ENCODE measurements around the gene POLG. TPM values are rescaled to one million over a fixed set of nuclear protein-coding genes. Genes with fewer than 3 reads are reported as not detected.

The POLG gene
- total and polyA plus RNA-seq, 2 of the 13 experiments (the other 11 are each of a cell fraction or from before 2014, with no cell fraction given), result 26.6 to 35.5 TPM

DNA sequence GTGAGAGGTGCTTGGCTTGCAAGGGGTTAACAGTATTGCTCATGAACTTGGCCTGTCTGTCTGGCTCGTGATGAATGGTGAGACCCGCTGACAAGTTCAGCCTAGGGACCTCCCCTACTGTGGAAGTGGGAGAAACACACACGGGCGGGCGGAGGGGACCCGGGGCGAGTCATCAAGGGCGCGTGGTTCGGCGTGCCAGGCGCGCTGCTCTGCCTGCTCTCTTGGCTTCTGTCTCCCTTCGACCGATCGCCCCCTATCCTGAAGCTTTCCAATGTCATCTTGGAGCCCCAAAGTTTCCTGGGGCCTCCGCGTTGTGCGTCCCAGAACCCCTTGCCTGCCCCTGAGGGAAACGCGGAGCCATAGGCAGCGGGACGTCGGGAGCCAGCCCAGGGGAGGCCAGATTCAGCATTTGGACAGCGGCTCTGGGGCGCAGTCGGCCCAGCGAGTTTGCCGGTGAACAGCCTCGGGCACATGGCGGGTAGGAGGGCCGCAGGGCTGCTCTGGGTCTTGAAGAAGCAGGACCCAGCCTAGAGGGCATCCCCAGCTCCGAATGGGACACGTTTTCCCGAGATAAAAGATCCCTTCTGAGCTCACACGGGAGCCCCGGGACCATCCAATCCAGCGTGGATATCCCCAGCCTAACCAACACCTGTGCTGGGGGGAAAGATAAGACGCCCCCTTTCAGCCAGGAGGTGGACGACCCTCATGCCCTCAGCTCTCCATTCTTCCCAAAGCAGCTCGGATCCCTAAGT lies 27.0 kb upstream of the POLG start (continued):
- TF ChIP-seq, protein P1, sequence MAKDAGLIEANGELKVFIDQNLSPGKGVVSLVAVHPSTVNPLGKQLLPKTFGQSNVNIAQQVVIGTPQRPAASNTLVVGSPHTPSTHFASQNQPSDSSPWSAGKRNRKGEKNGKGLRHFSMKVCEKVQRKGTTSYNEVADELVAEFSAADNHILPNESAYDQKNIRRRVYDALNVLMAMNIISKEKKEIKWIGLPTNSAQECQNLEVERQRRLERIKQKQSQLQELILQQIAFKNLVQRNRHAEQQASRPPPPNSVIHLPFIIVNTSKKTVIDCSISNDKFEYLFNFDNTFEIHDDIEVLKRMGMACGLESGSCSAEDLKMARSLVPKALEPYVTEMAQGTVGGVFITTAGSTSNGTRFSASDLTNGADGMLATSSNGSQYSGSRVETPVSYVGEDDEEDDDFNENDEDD (CRISPR knock-in tag; IDR thresholded peaks at IDR 0.05; ENCODE audit: borderline replicate concordance), result no peak
- TF ChIP-seq, protein P2, sequence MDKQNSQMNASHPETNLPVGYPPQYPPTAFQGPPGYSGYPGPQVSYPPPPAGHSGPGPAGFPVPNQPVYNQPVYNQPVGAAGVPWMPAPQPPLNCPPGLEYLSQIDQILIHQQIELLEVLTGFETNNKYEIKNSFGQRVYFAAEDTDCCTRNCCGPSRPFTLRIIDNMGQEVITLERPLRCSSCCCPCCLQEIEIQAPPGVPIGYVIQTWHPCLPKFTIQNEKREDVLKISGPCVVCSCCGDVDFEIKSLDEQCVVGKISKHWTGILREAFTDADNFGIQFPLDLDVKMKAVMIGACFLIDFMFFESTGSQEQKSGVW (CRISPR knock-in tag; IDR thresholded peaks at IDR 0.05; ENCODE audit: borderline replicate concordance), result no peak
- TF ChIP-seq PTBP1 (IDR thresholded peaks at IDR 0.05; ENCODE audit: low read depth, low read length, poor library complexity, severe bottlenecking), result no peak
- TF ChIP-seq, protein P3, sequence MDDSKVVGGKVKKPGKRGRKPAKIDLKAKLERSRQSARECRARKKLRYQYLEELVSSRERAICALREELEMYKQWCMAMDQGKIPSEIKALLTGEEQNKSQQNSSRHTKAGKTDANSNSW (CRISPR knock-in tag; IDR thresholded peaks at IDR 0.05; ENCODE audit: borderline replicate concordance), result no peak
- no peak for TF ChIP-seq RARG (CRISPR knock-in tag; IDR thresholded peaks at IDR 0.05; ENCODE audit: low read depth)
- no peak for TF ChIP-seq NCOR1 (IDR thresholded peaks at IDR 0.05; ENCODE audit: borderline replicate concordance, low read length)
- TF ChIP-seq, protein P4, sequence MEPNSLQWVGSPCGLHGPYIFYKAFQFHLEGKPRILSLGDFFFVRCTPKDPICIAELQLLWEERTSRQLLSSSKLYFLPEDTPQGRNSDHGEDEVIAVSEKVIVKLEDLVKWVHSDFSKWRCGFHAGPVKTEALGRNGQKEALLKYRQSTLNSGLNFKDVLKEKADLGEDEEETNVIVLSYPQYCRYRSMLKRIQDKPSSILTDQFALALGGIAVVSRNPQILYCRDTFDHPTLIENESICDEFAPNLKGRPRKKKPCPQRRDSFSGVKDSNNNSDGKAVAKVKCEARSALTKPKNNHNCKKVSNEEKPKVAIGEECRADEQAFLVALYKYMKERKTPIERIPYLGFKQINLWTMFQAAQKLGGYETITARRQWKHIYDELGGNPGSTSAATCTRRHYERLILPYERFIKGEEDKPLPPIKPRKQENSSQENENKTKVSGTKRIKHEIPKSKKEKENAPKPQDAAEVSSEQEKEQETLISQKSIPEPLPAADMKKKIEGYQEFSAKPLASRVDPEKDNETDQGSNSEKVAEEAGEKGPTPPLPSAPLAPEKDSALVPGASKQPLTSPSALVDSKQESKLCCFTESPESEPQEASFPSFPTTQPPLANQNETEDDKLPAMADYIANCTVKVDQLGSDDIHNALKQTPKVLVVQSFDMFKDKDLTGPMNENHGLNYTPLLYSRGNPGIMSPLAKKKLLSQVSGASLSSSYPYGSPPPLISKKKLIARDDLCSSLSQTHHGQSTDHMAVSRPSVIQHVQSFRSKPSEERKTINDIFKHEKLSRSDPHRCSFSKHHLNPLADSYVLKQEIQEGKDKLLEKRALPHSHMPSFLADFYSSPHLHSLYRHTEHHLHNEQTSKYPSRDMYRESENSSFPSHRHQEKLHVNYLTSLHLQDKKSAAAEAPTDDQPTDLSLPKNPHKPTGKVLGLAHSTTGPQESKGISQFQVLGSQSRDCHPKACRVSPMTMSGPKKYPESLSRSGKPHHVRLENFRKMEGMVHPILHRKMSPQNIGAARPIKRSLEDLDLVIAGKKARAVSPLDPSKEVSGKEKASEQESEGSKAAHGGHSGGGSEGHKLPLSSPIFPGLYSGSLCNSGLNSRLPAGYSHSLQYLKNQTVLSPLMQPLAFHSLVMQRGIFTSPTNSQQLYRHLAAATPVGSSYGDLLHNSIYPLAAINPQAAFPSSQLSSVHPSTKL (CRISPR knock-in tag; IDR thresholded peaks at IDR 0.05), result peak; percentile 46; the same call in 1 of the 2 replicates
- no peak for TF ChIP-seq ZFP82 (CRISPR knock-in tag; IDR thresholded peaks at IDR 0.05; ENCODE audit: borderline replicate concordance)
- 0 out of 2 replicates have a peak, but pooled peaks have one; percentile 49 for TF ChIP-seq DNMT3B (CRISPR knock-in tag; conservative IDR thresholded peaks at IDR 0.05)
- TF ChIP-seq TAF15 (IDR thresholded peaks at IDR 0.05; ENCODE audit: low read depth, low read length, poor library complexity, severe bottlenecking), result no peak
- TF ChIP-seq, protein P5, sequence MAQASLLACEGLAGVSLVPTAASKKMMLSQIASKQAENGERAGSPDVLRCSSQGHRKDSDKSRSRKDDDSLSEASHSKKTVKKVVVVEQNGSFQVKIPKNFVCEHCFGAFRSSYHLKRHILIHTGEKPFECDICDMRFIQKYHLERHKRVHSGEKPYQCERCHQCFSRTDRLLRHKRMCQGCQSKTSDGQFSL (CRISPR knock-in tag; IDR thresholded peaks at IDR 0.05), result peak; percentile 24; the same call in 1 of the 2 replicates
- TF ChIP-seq ZNF44 (CRISPR knock-in tag; IDR thresholded peaks at IDR 0.05), result no peak
- TF ChIP-seq RFX5 (IDR thresholded peaks at IDR 0.05; ENCODE audit: low read depth, low read length), result no peak
- TF ChIP-seq PITX1 (CRISPR knock-in tag; IDR thresholded peaks at IDR 0.05), result 0 out of 2 replicates have a peak, but pooled peaks have one; percentile 27

All from HepG2 (cell line).